ENCODE data around the gene FJX1.

The FJX1 gene

DNA sequence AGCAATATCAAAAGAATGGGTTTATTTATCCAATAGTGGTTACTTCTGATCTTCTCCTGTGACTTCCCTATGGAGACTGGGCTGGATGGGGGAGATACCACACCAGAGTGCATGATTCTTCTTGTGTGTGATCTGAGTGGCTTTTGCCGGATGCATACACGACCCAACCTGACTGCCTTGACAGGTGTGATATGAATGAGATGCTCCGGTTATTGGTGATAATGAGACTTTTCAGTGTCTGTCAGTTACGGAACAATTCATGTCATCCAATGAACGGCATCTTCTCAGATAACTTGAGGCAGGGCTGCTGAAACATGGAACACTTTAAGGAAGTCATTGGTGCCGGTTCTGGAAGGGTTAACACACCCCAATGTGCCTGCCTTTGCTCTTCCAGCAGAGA lies 17.7 kb downstream of the FJX1 start:
- DNase-seq, result no peak
- H3K36me3 ChIP-seq, result no peaks in the 10 kb centered on the region
- H3K27ac ChIP-seq, result no peak overlapping the region
- no peaks in the 10 kb centered on the region for H3K9me3 ChIP-seq (ENCODE audit: severe bottlenecking)
- no peak overlapping the region for H3K4me3 ChIP-seq (ENCODE audit: low read depth, low read length)
- TF ChIP-seq, protein P1, sequence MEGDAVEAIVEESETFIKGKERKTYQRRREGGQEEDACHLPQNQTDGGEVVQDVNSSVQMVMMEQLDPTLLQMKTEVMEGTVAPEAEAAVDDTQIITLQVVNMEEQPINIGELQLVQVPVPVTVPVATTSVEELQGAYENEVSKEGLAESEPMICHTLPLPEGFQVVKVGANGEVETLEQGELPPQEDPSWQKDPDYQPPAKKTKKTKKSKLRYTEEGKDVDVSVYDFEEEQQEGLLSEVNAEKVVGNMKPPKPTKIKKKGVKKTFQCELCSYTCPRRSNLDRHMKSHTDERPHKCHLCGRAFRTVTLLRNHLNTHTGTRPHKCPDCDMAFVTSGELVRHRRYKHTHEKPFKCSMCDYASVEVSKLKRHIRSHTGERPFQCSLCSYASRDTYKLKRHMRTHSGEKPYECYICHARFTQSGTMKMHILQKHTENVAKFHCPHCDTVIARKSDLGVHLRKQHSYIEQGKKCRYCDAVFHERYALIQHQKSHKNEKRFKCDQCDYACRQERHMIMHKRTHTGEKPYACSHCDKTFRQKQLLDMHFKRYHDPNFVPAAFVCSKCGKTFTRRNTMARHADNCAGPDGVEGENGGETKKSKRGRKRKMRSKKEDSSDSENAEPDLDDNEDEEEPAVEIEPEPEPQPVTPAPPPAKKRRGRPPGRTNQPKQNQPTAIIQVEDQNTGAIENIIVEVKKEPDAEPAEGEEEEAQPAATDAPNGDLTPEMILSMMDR (IDR thresholded peaks at IDR 0.05; ENCODE audit: low read depth, low read length), result no peak
- no peaks in the 10 kb centered on the region for H3K27me3 ChIP-seq (ENCODE audit: insufficient read depth, low read depth, severe bottlenecking)

DNA sequence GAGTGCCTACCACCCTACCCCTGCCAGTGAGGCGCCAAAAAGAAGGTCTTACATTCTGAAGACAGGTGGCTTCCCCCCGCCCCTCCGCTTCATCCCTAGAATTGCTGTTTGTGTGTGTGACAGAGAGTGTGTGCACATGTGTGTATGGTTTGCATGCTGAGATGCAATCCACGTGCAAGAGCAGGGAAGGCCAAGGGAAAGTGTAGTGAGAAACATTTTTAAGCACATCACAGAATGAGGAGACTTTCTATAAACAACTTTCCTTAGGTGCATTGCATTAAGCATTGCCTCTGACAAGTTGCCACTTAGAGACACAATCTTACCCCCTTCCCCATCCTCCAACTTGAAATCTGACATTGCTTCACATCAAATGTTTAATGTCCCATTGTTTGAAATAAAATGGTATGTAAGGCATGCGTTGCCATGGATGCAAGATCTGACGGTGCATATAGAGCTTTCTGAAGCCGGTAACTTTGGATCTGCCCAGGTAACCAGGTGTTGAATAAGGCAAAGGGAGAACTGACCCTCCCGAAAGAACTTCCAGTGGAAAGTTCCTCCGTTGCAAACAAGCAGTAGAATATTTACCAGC lies 21.4 kb downstream of the FJX1 start:
- no peak for DNase-seq
- TF ChIP-seq, protein P1 (IDR thresholded peaks at IDR 0.05; ENCODE audit: low read depth, low read length), result no peak
- Histone ChIP-seq H3K27ac (no peak overlapping the region), H3K27me3 (ENCODE audit: insufficient read depth, low read depth, severe bottlenecking) (no peaks in the 10 kb centered on the region), H3K9me3 (ENCODE audit: severe bottlenecking) (no peaks in the 10 kb centered on the region), H3K36me3 (no peaks in the 10 kb centered on the region), H3K4me3 (ENCODE audit: low read depth, low read length) (no peak overlapping the region)

DNA sequence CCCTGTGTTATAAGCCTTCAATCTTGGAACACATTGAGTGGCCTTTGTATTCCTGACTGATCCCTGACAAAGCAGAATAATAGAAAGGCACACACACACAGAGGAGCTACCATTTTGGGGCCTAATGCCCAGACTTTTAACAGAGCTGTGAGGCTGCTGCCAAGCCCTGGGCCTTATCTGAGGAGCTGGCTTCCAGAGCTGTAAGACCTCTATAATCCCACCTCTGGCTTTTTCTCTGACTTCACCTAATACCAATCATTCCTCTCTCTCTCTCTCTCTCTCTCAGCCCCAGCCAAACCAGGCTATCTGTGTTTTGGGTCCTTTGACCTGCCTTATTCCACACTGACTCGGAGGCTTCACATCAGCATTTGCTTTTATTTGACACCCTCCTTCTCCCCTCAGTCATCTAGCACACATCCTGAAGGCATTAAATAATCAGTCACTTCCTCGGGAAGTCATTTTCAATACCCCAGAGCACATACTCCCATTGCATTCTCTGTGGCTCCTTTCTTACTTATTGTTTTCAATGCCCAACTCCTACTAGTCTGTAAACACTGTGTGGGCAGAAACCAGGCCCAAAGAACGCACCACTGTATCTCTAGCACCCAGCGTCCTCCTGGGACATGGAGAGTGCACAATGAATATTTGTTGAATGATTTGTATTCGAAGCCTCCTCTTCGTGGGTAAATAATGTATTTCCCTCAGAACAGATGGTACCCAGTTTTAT lies 23.1 kb downstream of the FJX1 start:
- Histone ChIP-seq H3K9me3 (ENCODE audit: severe bottlenecking) (peaks cover 2% of the 10 kb centered on the region), H3K4me3 (ENCODE audit: low read depth, low read length) (no peak overlapping the region), H3K27ac (no peak overlapping the region), H3K36me3 (no peaks in the 10 kb centered on the region), H3K27me3 (ENCODE audit: insufficient read depth, low read depth, severe bottlenecking) (no peaks in the 10 kb centered on the region)
- DNase-seq, result no peak
- TF ChIP-seq, protein P1 (IDR thresholded peaks at IDR 0.05; ENCODE audit: low read depth, low read length), result no peak

GRCh38 chr11:35641964-35642363 lies 23.7 kb downstream of the FJX1 start:
- no peak overlapping the region for H3K27ac ChIP-seq
- H3K9me3 ChIP-seq (ENCODE audit: severe bottlenecking), result peaks cover 2% of the 10 kb centered on the region
- DNase-seq, result no peak
- TF ChIP-seq, protein P1 (IDR thresholded peaks at IDR 0.05; ENCODE audit: low read depth, low read length), result no peak
- H3K27me3 ChIP-seq (ENCODE audit: insufficient read depth, low read depth, severe bottlenecking), result no peaks in the 10 kb centered on the region
- no peak overlapping the region for H3K4me3 ChIP-seq (ENCODE audit: low read depth, low read length)
- H3K36me3 ChIP-seq, result no peaks in the 10 kb centered on the region

- no peak for DNase-seq
- Histone ChIP-seq H3K4me3 (ENCODE audit: low read depth, low read length) (no peak overlapping the region), H3K27ac (no peak overlapping the region), H3K9me3 (ENCODE audit: severe bottlenecking) (peaks cover 2% of the 10 kb centered on the region), H3K27me3 (ENCODE audit: insufficient read depth, low read depth, severe bottlenecking) (no peaks in the 10 kb centered on the region), H3K36me3 (no peaks in the 10 kb centered on the region)
- TF ChIP-seq, protein P1 (IDR thresholded peaks at IDR 0.05; ENCODE audit: low read depth, low read length), result no peak
These were observed 29.3 kb downstream of the FJX1 start for GRCh38 chr11:35647421-35648093.

All from WERI-Rb-1 (cell line).